GM18909 (cell line): ENCODE results near the gene LAMP5.

ENCODE experiments used
- ATAC-seq: cut with Tn5 transposase; IDR thresholded peaks from one replicate; pipeline ENCODE4 v1.9.1; 2021; ENCODE audit warnings: mild to moderate bottlenecking; ENCODE audit not compliant: unreplicated experiment, poor library complexity

The LAMP5 gene

DNA sequence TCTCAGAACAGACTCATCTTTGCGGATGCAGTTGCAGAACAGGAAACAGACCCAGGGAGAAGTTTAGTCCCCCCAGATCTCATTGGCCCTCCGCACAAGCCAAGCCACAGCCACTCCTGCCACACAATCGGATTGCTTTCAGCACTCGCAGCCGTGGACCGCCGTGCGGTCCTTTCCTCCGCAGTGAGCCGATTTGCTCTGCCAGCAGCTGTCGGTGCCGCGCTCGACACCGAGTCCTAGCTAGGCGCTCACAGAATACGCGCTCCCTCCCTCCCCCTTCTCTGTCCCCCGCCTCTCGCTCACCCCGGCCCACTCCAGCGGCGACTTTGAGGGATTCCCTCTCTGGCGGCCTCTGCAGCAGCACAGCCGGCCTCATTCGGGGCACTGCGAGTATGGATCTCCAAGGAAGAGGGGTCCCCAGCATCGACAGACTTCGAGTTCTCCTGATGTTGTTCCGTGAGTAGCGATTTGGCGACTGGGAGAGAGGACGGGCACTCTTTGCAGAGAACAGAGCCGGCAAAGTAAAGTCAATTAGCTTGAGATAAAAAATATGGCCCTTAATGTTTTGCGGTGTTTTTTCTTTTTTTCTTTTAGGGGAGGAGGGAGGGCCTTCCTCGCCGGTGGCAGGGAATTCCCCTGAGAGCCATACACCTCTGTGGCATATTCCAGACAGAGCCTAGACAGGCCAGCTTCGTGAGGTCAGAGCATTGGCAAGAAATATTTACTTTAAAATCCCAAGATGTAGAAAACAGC is at the start of gene LAMP5:
LAMP5 (plus strand) TSS at position 130 of the 753 bp plus-strand sequence; CDS start at position 393, 263 bp downstream.
- ATAC-seq: no peak

DNA sequence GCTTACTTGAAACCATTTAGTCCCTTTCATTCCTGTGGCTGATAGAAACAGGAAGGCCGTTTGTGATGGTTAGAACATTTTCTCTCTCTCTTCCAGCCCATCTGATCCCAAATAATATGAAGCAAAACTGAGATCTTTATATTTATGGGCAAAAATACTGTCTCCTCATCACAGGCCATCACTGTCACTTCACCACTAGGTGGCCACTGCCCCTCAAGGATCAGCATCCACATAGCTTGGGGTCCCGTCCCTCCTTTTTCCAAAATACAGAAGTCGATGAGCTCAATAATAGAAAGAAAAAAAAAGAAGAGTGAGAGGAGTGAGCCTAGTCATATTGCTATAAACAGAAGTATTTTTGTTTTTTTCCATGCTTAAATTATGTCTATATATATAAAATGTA is 46.4 kb upstream of the LAMP5 start:
- ATAC-seq: no peak

GRCh38 chr20:9474835-9475415 is 39.5 kb upstream of the LAMP5 start:
- no peak for ATAC-seq

GRCh38 chr20:9475456-9475855 is 38.9 kb upstream of the LAMP5 start:
- ATAC-seq: no peak

DNA sequence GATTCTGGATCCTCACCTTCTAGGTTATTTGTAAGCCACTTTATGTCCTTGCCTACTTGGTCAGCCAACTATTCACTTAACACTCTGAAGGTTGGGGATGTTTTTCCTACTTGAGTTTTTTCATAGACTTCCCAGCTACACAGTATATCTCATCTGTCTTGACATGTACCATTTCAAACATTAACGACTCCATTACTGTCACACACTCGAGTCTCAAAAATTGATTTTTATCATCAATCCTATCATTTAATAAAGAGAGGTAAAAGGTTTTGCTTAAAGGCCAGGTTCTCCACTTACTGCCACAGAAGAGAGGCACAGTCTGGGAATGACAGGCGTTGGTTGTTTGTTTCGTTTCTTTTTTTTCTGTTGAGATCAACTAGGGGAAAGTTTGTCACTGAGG is 38.2 kb upstream of the LAMP5 start:
- no peak for ATAC-seq

- ATAC-seq: no peak
These were observed 37.8 kb upstream of the LAMP5 start for GRCh38 chr20:9476637-9477036.

GRCh38 chr20:9478771-9479170 is 35.6 kb upstream of the LAMP5 start:
- ATAC-seq: no peak

- no peak for ATAC-seq
These were observed 34.3 kb upstream of the LAMP5 start for GRCh38 chr20:9480066-9480465.

DNA sequence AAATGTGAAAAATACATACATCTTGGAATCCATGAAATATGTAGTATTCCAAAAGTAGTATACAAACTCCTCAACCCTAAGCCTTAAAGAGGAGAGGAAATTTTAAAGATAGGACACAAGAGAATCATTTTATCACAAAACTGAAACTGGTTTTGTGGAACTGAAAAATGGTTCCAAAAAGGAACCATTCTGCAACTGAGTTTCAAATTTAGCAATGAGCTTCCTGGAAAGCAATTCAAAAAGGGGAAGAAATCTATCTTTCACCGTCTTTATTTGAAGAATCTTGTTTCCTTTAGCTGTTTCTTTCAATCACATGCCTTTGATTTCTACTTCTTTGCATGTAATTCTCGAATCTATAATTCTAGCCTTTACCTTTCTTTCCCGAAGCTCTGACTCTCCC is 32.2 kb upstream of the LAMP5 start:
- ATAC-seq: no peak

GRCh38 chr20:9483131-9483530 is 31.3 kb upstream of the LAMP5 start:
- ATAC-seq: no peak

GRCh38 chr20:9485614-9486340 is 28.6 kb upstream of the LAMP5 start:
- ATAC-seq: no peak

GRCh38 chr20:9487231-9487630 is 27.2 kb upstream of the LAMP5 start:
- ATAC-seq: no peak

DNA sequence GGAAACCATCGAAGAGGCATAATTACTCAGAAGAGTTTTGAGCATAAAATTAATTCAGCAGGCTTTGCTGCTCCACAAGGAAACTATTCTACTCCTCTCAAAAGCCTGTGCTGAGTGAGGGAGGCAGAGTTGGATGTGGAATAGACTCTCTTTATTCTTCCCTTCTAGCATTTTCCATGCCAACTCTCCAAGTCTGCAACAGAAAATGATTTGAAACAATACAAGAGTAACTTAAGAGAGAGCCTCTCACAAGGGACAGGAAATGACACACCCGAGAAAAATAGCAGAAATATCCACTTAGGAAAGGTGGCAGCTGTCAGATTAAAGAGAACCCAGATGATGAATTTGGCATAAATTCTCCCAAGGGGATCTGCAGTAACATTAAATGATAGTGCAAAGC is 26.3 kb upstream of the LAMP5 start:
- ATAC-seq: no peak

GRCh38 chr20:9490161-9490560 is 24.2 kb upstream of the LAMP5 start:
- no peak for ATAC-seq

GRCh38 chr20:9490631-9491030 is 23.8 kb upstream of the LAMP5 start:
- ATAC-seq: no peak

DNA sequence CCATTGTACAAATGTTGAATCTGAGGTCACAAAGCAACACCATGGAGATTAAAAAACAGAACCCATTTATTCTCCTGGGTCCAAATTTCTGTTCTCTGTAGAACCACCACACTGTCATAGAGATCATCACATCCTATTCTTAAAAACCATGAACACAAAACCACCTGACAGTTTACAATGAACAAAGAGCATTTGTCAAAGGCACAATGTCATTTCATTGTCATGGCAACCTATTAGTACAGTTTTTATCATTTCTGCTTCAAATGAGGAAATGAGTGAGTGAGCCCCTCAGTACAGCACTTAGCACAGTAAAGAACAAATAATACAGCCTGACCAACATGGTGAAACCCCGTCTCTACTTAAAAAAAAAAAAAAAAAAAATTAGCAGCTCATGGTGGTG is 23.1 kb upstream of the LAMP5 start:
- ATAC-seq: no peak

DNA sequence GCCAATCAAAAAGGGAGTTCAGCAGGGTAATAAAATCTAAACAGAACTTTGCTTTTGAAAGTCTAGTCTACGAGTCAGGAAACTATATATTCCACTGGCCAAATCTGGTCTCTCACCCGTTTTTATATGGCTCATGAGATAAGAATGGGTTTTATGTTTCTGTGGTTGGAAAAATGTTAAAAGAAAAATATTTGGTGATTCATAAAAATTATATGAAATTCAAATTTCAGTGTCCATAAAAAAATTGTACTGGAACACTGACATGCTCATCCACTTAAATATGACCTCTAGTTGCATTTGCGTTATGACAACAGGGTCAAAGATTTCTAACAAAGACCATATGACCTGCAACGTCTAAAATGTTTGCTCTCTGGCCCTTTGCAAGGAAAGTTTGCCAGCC is 22.3 kb upstream of the LAMP5 start:
- ATAC-seq: no peak

DNA sequence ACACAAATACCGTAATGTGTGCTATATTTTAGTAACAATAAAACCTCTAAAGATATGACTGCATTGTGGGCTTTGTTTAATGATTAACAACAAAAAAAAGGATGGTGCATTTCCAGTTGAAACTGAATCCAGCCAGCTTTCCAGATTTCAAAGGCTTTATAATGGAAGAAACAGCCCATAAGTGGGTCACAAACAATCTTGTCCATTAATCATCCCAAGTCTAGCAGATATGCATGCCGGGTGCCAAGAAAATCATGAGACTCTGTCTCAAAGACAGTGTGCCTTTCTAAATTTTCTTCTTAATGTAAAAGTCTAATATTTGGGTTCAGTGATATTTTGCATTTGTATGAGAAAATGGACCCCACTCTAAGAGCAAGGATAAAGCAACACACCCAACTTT is 20.6 kb upstream of the LAMP5 start:
- ATAC-seq: no peak

- no peak for ATAC-seq
These were observed 18.7 kb upstream of the LAMP5 start for GRCh38 chr20:9495701-9496100.

DNA sequence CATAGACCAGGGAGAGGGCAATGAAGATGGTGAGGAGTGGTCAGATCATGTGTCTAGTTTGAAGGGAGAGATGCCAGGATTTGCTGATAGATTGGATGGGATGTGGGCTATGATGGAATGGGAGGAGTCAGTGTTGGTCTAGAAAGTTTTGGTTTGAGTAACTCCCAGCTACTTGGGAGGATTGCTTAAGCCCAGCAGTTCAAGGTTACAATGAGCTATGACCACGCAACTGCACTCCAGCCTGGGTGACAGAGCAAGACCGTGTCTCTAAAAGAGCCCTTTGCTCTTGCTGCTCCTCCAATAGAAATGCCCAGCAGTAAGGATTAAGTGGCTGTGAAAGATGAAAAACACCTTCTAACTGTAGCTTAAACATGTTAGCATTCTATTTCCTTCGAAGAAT is 18.2 kb upstream of the LAMP5 start:
- ATAC-seq: no peak

GRCh38 chr20:9498322-9498721 is 16.1 kb upstream of the LAMP5 start:
- ATAC-seq: no peak
